Neural progenitor cell (in vitro differentiated cells): Measurements from ENCODE around the gene NPC1. TPM values are rescaled to one million over a fixed set of nuclear protein-coding genes. Genes with fewer than 3 reads are reported as not detected.

Source experiments
- DNase-seq: peaks from one replicate; pipeline ENCODE4 v3.0.0-alpha.2; 2016; ENCODE audit warnings: low spot score
- H2AFZ ChIP-seq: fragments of 200-600 bp; sonication (generic); replicated peaks from 2 replicates; pipeline ENCODE4 v1.6.1; 2016; ENCODE audit warnings: antibody characterized with exemption
- H3F3A ChIP-seq: fragments of 200-600 bp; sonication (generic); 2 replicates; pipeline ENCODE4 v1.6.1; 2016; ENCODE audit warnings: antibody characterized with exemption, low read depth
- H3K27ac ChIP-seq: fragments of 200-600 bp; sonication (generic); 2 replicates; pipeline ENCODE4 v1.5.1; 2016; ENCODE audit warnings: mild to moderate bottlenecking
- H3K27me3 ChIP-seq: fragments of 200-600 bp; sonication (generic); 2 replicates; pipeline ENCODE4 v1.6.1; 2016; ENCODE audit warnings: mild to moderate bottlenecking, moderate library complexity
- H3K36me3 ChIP-seq: fragments of 200-600 bp; sonication (generic); 2 replicates; pipeline ENCODE4 v1.5.1; 2016
- H3K4me1 ChIP-seq: fragments of 200-600 bp; sonication (generic); 2 replicates; pipeline ENCODE4 v1.6.1; 2016; ENCODE audit warnings: mixed run types
- H3K4me2 ChIP-seq: fragments of 200-600 bp; sonication (generic); 2 replicates; pipeline ENCODE4 v1.6.1; 2016
- H3K4me3 ChIP-seq: fragments of 200-600 bp; sonication (generic); 2 replicates; pipeline ENCODE4 v1.5.1; 2016
- H3K79me2 ChIP-seq: fragments of 200-600 bp; sonication (generic); 2 replicates; pipeline ENCODE4 v1.6.1; 2016; ENCODE audit warnings: low read depth
- H3K9ac ChIP-seq: fragments of 200-600 bp; sonication (generic); 2 replicates; pipeline ENCODE4 v1.6.1; 2016
- H3K9me3 ChIP-seq: fragments of 200-600 bp; sonication (generic); 2 replicates; pipeline ENCODE4 v1.5.1; 2016; ENCODE audit warnings: low read depth
- H4K20me1 ChIP-seq: fragments of 200-600 bp; sonication (generic); 2 replicates; pipeline ENCODE4 v1.6.1; 2016; ENCODE audit warnings: low read depth
- H3K27ac Mint-ChIP-seq: 3 replicates; pipeline ENCODE4 v1.8.0; 2021; ENCODE audit warnings: mixed read lengths
- H3K27me3 Mint-ChIP-seq: 2 replicates; pipeline ENCODE4 v1.8.0; 2022; ENCODE audit warnings: low read depth, mild to moderate bottlenecking, inconsistent platforms, moderate library complexity, mixed read lengths; ENCODE audit not compliant: insufficient read depth
- H3K36me3 Mint-ChIP-seq: 3 replicates; pipeline ENCODE4 v1.8.0; 2021; ENCODE audit warnings: mixed read lengths
- H3K4me1 Mint-ChIP-seq: 3 replicates; pipeline ENCODE4 v1.8.0; 2021; ENCODE audit warnings: mixed read lengths
- H3K4me3 Mint-ChIP-seq: 3 replicates; pipeline ENCODE4 v1.8.0; 2021; ENCODE audit warnings: mild to moderate bottlenecking, moderate library complexity, mixed read lengths
- H3K9me3 Mint-ChIP-seq: 3 replicates; pipeline ENCODE4 v1.8.0; 2020; ENCODE audit warnings: mixed read lengths
- CTCF ChIP-seq: fragments of 200-600 bp; sonication (generic); IDR thresholded peaks from 2 replicates; pipeline ENCODE4 v1.5.1; 2017; ENCODE audit warnings: antibody characterized with exemption, mild to moderate bottlenecking
- EZH2 ChIP-seq: fragments of 200-600 bp; sonication (generic); IDR thresholded peaks from 2 replicates; pipeline ENCODE4 v1.6.1; 2017; ENCODE audit warnings: antibody characterized with exemption, mild to moderate bottlenecking, moderate library complexity
- EZH2phosphoT487 ChIP-seq: fragments of 200-600 bp; sonication (generic); IDR thresholded peaks from 2 replicates; pipeline ENCODE4 v1.6.1; 2017; ENCODE audit warnings: antibody characterized with exemption
- total RNA-seq: library from RNA; depleted of rRNA; stranded (reverse); fragments of >200 nt; gene quantifications from 2 replicates; pipeline ENCODE4 v1.2.3, GENCODE V29; 2015; ENCODE audit warnings: low replicate concordance

Gene NPC1
- total RNA-seq, 1 donor from 2014 or later: 20.9 TPM

DNA sequence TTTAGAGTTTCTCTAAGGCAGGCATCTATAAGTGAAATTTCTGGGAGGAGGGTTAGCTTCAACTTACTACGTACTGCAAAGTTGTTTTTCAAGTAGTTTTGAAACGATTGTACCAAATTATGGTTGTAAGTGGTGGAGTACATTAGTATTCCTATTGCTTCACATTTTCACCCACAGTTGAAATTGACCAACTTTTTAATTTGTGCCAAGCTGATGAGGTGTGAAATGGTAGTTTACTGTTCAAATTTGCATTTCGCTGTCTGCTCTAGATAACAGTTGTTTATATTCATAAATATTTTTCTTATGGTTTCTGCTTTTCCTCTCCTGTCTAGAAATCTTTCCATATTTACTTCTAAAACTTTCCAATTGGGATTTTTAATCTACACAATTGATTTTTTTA is 18.6 kb downstream of the NPC1 start:
- H3K36me3 ChIP-seq: no peaks in the 10 kb centered on the region
- TF ChIP-seq EZH2: no peak
- TF ChIP-seq EZH2phosphoT487: no peak
- TF ChIP-seq CTCF: no peak
- H3F3A ChIP-seq: no peaks in the 10 kb centered on the region
- H3K27me3 ChIP-seq: no peaks in the 10 kb centered on the region
- Mint-ChIP-seq H3K27ac (no peak overlapping the region), H3K4me1 (no peaks in the 10 kb centered on the region), H3K27me3 (no peaks in the 10 kb centered on the region), H3K36me3 (peaks cover 16% of the 10 kb centered on the region), H3K9me3 (no peaks in the 10 kb centered on the region), H3K4me3 (no peak overlapping the region)
- H2AFZ ChIP-seq: no peak overlapping the region
- no peaks in the 10 kb centered on the region for H3K4me1 ChIP-seq
- H3K4me2 ChIP-seq: no peak overlapping the region
- H3K9ac ChIP-seq: no peak overlapping the region
- H3K27ac ChIP-seq: no peak overlapping the region
- H4K20me1 ChIP-seq: no peaks in the 10 kb centered on the region
- no peak overlapping the region for H3K4me3 ChIP-seq
- H3K9me3 ChIP-seq: no peaks in the 10 kb centered on the region
- no peaks in the 10 kb centered on the region for H3K79me2 ChIP-seq
- DNase-seq: no peak

DNA sequence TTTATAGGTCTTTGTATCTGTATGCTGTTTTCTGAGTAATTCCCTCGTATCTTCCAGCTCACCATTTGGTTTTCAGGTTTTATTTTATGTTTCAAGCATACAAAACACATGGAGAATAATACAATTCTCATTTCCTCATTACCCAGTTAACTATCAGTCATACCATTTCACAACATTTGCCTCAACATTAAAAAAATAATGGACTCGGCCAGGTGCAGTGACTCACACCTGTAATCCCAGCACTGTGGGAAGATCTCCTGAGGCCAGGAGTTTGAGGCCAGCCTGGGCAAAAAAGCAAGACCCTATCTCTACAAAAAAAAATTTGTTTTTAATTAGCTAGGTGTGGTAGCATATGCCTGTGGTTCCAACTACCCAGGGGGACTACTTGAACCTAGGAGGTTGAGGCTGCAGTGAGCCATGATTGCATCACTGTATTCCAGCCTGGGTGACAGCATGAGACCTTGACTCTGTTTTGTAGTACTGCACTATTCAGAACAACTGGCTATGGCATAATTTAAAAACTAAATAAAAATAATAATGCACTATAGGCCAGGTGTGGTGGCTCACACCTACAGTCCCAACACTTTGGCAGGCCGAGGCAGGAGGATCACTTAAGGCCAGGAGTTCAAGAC is 20.3 kb downstream of the NPC1 start:
- H3K4me1 Mint-ChIP-seq: no peaks in the 10 kb centered on the region

DNA sequence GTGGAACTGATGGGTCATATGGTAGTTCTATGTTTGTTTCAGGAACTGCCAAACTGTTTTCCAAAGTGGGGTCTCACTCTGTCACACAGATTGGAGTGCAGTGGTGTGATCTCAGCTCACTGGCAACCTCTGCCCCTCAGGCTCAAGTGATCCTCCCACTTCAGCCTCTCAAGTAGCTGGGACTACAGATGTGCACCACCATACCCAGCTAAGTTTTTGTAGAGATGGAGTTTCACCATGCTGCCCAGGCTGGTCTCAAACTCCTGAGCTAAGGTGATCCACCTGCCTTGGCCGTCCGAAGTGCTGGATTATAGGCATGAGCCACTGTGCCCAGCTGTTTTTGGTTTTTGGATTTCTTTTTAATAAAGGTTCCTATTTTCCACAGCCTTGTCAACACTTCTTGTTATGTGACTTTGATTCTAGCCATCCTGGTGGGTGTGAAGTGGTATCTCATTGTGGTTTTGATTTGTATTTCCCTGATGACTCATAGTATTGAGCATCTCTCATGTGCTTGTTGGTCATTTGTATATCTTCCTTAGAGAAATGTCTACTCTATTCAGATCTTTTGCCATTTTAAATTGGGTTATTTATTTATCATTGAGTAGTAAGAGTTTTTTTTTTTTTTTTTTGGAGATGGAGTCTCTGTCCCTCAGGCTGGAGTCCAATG is 22.8 kb downstream of the NPC1 start:
- no peaks in the 10 kb centered on the region for H3K4me1 ChIP-seq
- no peaks in the 10 kb centered on the region for H3K79me2 ChIP-seq
- DNase-seq: no peak
- H3F3A ChIP-seq: no peaks in the 10 kb centered on the region
- Mint-ChIP-seq H3K9me3 (no peaks in the 10 kb centered on the region), H3K4me3 (no peak overlapping the region), H3K27me3 (peaks cover 2% of the 10 kb centered on the region), H3K27ac (no peak overlapping the region), H3K4me1 (no peaks in the 10 kb centered on the region), H3K36me3 (peaks cover 32% of the 10 kb centered on the region)
- no peaks in the 10 kb centered on the region for H3K9me3 ChIP-seq
- H3K4me2 ChIP-seq: no peak overlapping the region
- H4K20me1 ChIP-seq: no peaks in the 10 kb centered on the region
- H3K9ac ChIP-seq: no peak overlapping the region
- H3K27me3 ChIP-seq: no peaks in the 10 kb centered on the region
- no peaks in the 10 kb centered on the region for H3K36me3 ChIP-seq
- H3K27ac ChIP-seq: no peak overlapping the region
- no peak overlapping the region for H3K4me3 ChIP-seq
- TF ChIP-seq EZH2phosphoT487: no peak
- TF ChIP-seq CTCF: no peak
- TF ChIP-seq EZH2: no peak
- no peak overlapping the region for H2AFZ ChIP-seq

More for the DNA sequence above, 20.3 kb downstream of the NPC1 start:
- peaks cover 24% of the 10 kb centered on the region for H3K36me3 Mint-ChIP-seq
- Histone ChIP-seq H2AFZ (no peak overlapping the region), H4K20me1 (no peaks in the 10 kb centered on the region), H3K36me3 (no peaks in the 10 kb centered on the region), H3K9ac (no peak overlapping the region), H3K4me2 (no peak overlapping the region), H3K79me2 (no peaks in the 10 kb centered on the region), H3K4me3 (no peak overlapping the region), H3F3A (no peaks in the 10 kb centered on the region), H3K4me1 (no peaks in the 10 kb centered on the region), H3K27ac (no peak overlapping the region), H3K27me3 (no peaks in the 10 kb centered on the region), H3K9me3 (no peaks in the 10 kb centered on the region)
- no peaks in the 10 kb centered on the region for H3K9me3 Mint-ChIP-seq
- no peak overlapping the region for H3K27ac Mint-ChIP-seq
- DNase-seq: no peak
- H3K4me3 Mint-ChIP-seq: no peak overlapping the region
- TF ChIP-seq EZH2phosphoT487 (no peak), EZH2 (no peak), CTCF (no peak)
- H3K27me3 Mint-ChIP-seq: peaks cover 2% of the 10 kb centered on the region
